GM12872 (cell line): ENCODE data around the gene GRM8.

Experiments
- CTCF ChIP-seq: IDR thresholded peaks from 3 replicates; pipeline ENCODE4 v1.5.1; 2011; ENCODE audit warnings: low read depth, mild to moderate bottlenecking, low read length, moderate library complexity; ENCODE audit not compliant: insufficient read depth

The GRM8 gene

DNA sequence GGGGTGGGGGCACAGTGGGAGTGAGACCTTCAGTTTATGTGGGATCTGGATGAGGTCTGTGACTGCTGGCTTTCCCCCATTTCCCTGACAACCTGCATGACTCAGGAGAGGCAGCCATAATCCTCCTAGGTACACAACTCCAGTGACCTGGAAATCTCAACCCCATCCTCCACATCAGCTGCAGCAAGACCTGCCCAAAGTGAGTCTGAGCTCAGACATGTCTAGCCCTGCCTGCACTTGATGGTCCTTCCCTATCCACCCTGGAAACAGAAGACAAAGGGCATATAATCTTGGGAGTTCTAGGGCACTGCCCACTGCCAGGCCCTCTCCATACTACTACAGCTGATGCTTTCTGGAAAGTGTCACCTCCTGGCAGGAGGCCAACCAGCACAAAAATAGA lies 75.6 kb downstream of the GRM8 start:
- TF ChIP-seq CTCF, result no peak

DNA sequence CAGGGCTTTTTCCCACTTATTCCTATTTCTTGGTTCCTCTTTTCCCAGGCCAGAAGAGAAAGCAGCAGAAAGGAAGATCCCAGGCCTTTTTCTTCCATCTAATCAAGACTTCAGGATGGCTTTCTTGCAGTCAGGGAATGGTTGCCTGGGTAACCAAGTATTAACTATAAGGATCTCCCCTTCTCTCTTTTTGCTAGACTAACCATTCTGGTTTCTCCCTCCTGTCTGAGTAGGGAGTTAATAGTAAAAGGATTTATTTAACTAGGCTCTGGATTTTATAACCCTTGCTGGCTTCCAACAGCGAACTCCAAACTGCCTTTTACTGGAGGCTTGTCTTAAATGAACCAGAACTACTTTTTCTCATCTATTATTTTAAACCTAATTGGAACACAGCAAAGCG lies 90.4 kb downstream of the GRM8 start:
- no peak for TF ChIP-seq CTCF

DNA sequence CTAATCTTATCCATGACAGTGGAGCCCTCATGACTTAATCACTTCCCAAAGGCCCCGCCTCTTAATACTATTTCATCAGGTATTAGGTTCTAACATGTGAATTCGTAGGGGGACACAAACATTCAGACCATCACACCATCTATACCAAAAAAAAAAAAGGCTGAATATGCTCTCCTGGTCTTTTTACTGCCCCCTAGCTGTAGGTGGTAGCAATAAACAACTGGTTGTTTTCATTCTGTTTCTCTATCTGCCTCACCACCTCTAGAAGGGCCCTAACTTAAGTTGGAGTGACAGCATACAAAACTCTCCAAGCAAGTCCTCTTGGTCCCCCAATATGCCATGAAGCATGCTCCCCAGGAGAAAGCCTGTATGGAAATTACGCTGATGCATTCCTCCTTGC lies 94.1 kb downstream of the GRM8 start:
- TF ChIP-seq CTCF, result peak; percentile 65

GRCh38 chr7:127154958-127155357 lies 97.8 kb downstream of the GRM8 start:
- TF ChIP-seq CTCF, result no peak

DNA sequence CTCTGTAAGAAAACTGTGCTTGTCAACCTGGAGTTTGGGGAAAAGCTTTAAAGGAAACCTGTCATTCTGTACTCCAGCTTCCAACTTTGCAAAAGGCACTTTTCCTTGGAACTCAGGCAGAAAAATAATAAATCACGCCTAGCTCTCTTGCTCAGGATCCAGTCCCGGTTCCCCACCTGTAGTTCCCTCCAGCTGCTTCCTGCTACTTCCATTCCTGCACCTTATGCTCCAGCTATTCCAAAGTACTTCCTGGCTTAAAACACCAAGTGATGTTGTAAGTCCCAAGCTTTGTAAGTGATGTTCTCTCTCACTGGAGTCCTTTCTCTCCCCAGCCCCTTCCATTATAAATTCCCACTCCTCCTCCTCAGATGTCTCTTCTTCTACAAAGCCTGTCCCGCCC lies 98.6 kb downstream of the GRM8 start:
- TF ChIP-seq CTCF, result no peak

- no peak for TF ChIP-seq CTCF
Measured at GRCh38 chr7:127153315-127153714, 99.4 kb downstream of the GRM8 start.

DNA sequence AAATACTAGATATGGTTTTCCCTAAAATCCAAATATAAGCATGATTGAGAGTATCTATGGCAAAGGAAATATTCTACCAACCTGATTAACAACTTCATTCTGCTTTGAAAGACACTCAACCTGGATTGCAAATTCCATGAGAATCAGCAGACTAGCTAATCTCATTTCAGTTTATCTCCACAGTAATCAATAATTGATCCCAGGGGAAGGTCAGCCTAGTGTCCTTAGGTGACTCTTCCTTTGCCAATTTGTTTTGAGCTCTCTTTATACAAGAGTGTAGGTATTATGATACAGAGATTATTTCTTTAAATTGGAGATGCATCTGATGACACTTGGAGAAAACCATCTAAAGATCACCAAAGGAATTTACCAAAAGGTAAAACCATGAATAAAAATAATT lies 100.3 kb downstream of the GRM8 start:
- no peak for TF ChIP-seq CTCF

DNA sequence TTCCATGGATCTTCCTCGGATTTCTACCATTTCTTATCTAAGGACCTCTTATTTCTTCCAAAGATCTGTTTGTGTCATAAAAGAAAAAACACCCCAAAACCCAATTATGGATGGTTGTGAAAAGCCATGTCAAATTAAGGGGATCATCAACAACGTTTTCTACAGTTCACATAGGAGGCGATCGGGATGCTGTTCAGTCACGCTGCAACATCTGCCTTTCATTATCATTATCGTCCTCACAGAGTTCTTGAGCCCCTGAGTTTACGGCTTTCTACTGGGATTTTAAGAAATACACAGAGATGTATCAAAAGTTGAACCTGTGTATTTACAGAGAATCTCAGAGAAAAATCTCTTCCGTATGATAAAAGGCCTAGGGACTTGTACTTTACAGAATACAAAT lies 101.4 kb downstream of the GRM8 start:
- no peak for TF ChIP-seq CTCF
